Fibroblast of lung (primary cell): Measurements from ENCODE around the gene FAM222A. TPM values are rescaled to one million over a fixed set of nuclear protein-coding genes. Genes with fewer than 3 reads are reported as not detected.

Experiments used
- DNase-seq, 2 donors: peaks; one replicate each; pipeline versions ENCODE4 v3.0.0 to v3.0.0-alpha.2; 2010; ENCODE audit warnings: low read depth in 2 of 2
- H2AFZ ChIP-seq: 2 replicates; pipeline ENCODE4 v1.5.1; 2012; ENCODE audit warnings: low read length, control low read depth, inconsistent platforms
- H3K27ac ChIP-seq: 2 replicates; pipeline ENCODE4 v1.5.1; 2011; ENCODE audit warnings: low read length, control low read depth; ENCODE audit not compliant: insufficient read depth
- H3K27me3 ChIP-seq: 2 replicates; pipeline ENCODE4 v1.5.1; 2011; ENCODE audit warnings: mild to moderate bottlenecking, low read length; ENCODE audit not compliant: control insufficient read depth, insufficient read depth
- H3K36me3 ChIP-seq: 2 replicates; pipeline ENCODE4 v1.5.1; 2011; ENCODE audit warnings: low read length; ENCODE audit not compliant: control insufficient read depth, insufficient read depth
- H3K4me1 ChIP-seq: 2 replicates; pipeline ENCODE4 v1.5.1; 2011; ENCODE audit warnings: low read length; ENCODE audit not compliant: control insufficient read depth, insufficient read depth; ENCODE audit errors: extremely low read depth
- H3K4me2 ChIP-seq: 2 replicates; pipeline ENCODE4 v1.5.1; 2011; ENCODE audit warnings: low read length, control low read depth; ENCODE audit not compliant: insufficient read depth; ENCODE audit errors: extremely low read depth
- H3K4me3 ChIP-seq, 4 experiments: fragments of 200-600 bp in 1 of 4; sonication (generic) in 1 of 4; replicated peaks in 1 of 4; 2 replicates each; pipeline ENCODE4 v1.5.1; 2011 to 2016; ENCODE audit warnings: low read length in 4 of 4, low read depth in 3 of 4, mild to moderate bottlenecking in 3 of 4, control low read depth in 2 of 4, inconsistent platforms in 1 of 4, mixed read lengths in 1 of 4; ENCODE audit not compliant: insufficient read depth in 1 of 4; ENCODE audit errors: control extremely low read depth in 1 of 4
- H3K79me2 ChIP-seq: 2 replicates; pipeline ENCODE4 v1.5.1; 2012; ENCODE audit warnings: mild to moderate bottlenecking, low read length, inconsistent platforms; ENCODE audit not compliant: control insufficient read depth, insufficient read depth
- H3K9ac ChIP-seq: 2 replicates; pipeline ENCODE4 v1.5.1; 2011; ENCODE audit warnings: mild to moderate bottlenecking, low read length, control low read depth; ENCODE audit not compliant: insufficient read depth
- H3K9me3 ChIP-seq: 2 replicates; pipeline ENCODE4 v1.5.1; 2012; ENCODE audit warnings: low read depth, low read length; ENCODE audit not compliant: control insufficient read depth, insufficient read depth
- H4K20me1 ChIP-seq: 2 replicates; pipeline ENCODE4 v1.5.1; 2011; ENCODE audit warnings: low read length; ENCODE audit not compliant: control insufficient read depth, insufficient read depth; ENCODE audit errors: extremely low read depth
- EZH2 ChIP-seq: IDR thresholded peaks from 2 replicates; pipeline ENCODE4 v1.5.1; 2012; ENCODE audit warnings: low read length, control low read depth, mild to moderate bottlenecking; ENCODE audit errors: missing control alignments
- polyA plus RNA-seq, 2 donors: library from polyadenylated mRNA; depleted of rRNA in 1 of 2; stranded (reverse) in 1 of 2; unstranded in 1 of 2; fragments of >200 nt; gene quantifications; 2 replicates each; pipeline ENCODE4 v1.2.1, GENCODE V29; 2011 to 2012; ENCODE audit warnings: missing spikeins in 1 of 2
- total RNA-seq: library from RNA; depleted of rRNA; stranded (reverse); fragments of >200 nt; gene quantifications from 2 replicates; pipeline ENCODE4 v1.2.1, GENCODE V29; 2014
- TF ChIP-seq, protein P1 (sequence below), 2 donors: IDR thresholded peaks in 1 of 2; conservative IDR thresholded peaks in 1 of 2; 1 replicate in 1 of 2; 2 replicates in 1 of 2; pipeline ENCODE4 v1.5.1; 2011 to 2012; ENCODE audit warnings: low read length in 2 of 2, control low read depth in 1 of 2, inconsistent platforms in 1 of 2, low read depth in 1 of 2, mild to moderate bottlenecking in 1 of 2

Gene FAM222A
- total and polyA plus RNA-seq, 2 donors (not counting 1 experiment from before 2014, with no cell fraction given): 0.05 TPM; not detected in 1

DNA sequence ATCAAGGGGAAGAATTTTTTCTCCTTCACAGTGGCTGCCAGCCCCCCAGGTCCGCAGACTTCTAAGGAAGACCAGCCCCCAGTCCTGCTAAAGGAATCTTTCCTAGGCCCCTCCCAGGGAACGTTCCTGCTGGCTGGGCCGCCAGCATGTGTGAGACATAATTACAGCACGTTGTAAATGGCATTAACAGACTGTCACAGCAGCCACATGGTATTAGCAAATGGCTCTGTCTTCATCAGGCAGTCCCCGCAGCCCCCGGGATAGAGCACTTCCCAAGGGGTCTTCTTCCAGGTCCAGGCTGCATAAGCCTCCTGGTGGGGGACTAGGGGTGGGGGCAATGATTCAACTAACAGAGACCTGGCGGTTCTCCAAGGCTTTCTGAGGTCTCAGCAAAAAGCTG is 34.9 kb upstream of the FAM222A start:
- Histone ChIP-seq H3K79me2 (no peaks in the 10 kb centered on the region), H3K36me3 (no peaks in the 10 kb centered on the region), H3K27me3 (peaks cover 4% of the 10 kb centered on the region), H3K9ac (no peak overlapping the region), H3K9me3 (no peaks in the 10 kb centered on the region), H3K4me2 (no peak overlapping the region), H2AFZ (no peak overlapping the region), H4K20me1 (no peaks in the 10 kb centered on the region), H3K27ac (no peak overlapping the region), H3K4me1 (no peaks in the 10 kb centered on the region), H3K4me3 (no peak overlapping the region)
- TF ChIP-seq, protein P1, sequence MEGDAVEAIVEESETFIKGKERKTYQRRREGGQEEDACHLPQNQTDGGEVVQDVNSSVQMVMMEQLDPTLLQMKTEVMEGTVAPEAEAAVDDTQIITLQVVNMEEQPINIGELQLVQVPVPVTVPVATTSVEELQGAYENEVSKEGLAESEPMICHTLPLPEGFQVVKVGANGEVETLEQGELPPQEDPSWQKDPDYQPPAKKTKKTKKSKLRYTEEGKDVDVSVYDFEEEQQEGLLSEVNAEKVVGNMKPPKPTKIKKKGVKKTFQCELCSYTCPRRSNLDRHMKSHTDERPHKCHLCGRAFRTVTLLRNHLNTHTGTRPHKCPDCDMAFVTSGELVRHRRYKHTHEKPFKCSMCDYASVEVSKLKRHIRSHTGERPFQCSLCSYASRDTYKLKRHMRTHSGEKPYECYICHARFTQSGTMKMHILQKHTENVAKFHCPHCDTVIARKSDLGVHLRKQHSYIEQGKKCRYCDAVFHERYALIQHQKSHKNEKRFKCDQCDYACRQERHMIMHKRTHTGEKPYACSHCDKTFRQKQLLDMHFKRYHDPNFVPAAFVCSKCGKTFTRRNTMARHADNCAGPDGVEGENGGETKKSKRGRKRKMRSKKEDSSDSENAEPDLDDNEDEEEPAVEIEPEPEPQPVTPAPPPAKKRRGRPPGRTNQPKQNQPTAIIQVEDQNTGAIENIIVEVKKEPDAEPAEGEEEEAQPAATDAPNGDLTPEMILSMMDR (conservative IDR thresholded peaks at IDR 0.05 in 1 of 2, IDR thresholded peaks at IDR 0.05 in 1 of 2; ENCODE audit: low read depth in 1 of 2, low read length in 2 of 2): no peak
- no peak for TF ChIP-seq EZH2
- no peak for DNase-seq

DNA sequence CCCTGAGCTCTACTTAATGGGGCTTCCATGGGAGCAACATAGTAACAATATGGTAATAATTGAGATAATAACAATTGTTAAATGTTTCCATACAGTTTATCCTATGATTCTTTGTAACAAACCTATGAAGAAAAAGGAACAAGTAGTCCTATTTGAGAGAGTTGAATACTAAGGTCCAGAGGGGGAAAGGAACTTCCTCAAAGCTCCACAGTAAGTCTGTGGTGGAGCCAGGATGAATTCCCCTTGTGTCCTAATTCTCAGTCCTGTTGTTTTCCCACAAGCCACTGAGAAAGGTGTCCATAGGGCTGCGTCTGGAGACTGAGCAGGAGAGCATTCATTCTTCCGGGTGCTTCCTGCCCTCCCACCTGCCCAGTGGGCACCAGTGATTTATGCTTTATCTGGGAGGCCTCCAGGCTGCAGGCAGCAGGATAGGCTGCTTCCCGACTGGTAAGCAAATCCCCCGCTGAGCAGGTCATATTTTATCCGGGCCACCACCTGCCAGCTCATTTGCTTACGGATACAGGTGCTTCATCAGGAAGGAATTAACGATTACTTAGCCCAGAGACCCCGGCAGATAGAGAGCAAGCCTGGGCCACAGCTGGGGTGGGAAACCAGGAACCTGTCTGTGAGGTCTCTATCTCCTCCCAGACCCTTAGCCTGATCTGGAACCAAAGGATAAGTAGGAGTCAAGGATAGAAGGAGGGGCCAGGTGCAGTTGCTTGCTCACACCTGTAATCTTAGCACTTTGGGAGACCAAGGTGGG is 33.9 kb upstream of the FAM222A start:
- DNase-seq: no peak
- Histone ChIP-seq H2AFZ (no peak overlapping the region), H3K4me3 (no peak overlapping the region), H3K9me3 (no peaks in the 10 kb centered on the region), H3K4me1 (no peaks in the 10 kb centered on the region), H3K36me3 (no peaks in the 10 kb centered on the region), H4K20me1 (no peaks in the 10 kb centered on the region), H3K27ac (no peak overlapping the region), H3K4me2 (no peak overlapping the region), H3K79me2 (no peaks in the 10 kb centered on the region), H3K9ac (no peak overlapping the region), H3K27me3 (peaks cover 4% of the 10 kb centered on the region)
- TF ChIP-seq EZH2: no peak
- TF ChIP-seq, protein P1 (conservative IDR thresholded peaks at IDR 0.05 in 1 of 2, IDR thresholded peaks at IDR 0.05 in 1 of 2; ENCODE audit: low read depth in 1 of 2, low read length in 2 of 2): no peak

DNA sequence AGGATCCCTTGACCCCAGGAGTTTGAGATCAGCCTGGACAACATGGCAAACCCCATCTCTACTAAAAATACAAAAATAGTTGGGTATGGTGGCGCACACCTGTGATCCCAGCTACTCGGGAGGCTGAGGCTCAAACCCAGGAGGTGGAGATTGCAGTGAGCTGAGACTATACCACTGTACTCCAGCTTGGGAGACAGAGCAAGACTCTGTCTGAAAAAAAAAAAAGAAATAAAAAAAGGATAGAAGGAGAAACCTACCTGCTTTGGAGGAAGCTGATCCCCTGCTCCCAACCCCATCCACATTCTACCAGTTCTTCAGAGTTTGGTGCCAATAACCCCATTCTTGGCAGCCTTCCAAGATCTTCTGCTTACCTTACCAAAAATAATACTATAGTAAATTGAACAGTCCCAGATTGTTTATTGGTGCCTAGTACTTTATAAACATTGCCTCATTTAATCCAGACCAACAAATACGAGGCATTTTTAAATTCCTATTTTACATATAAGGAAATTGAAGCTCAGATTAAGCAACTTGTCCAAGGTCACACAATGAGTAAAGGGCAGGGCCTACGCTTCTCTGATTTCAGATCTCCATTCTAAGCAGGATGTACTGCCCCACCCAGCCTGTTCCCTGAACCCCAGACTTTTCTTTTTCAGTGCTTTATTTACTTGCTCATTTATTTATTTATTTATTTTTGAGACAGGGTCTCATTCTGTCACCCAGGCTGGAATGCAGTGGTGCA is 33.2 kb upstream of the FAM222A start:
- Histone ChIP-seq H3K27me3 (peaks cover 4% of the 10 kb centered on the region), H3K4me1 (no peaks in the 10 kb centered on the region), H4K20me1 (no peaks in the 10 kb centered on the region), H3K9me3 (no peaks in the 10 kb centered on the region), H2AFZ (no peak overlapping the region), H3K79me2 (no peaks in the 10 kb centered on the region), H3K4me2 (no peak overlapping the region), H3K36me3 (no peaks in the 10 kb centered on the region), H3K27ac (no peak overlapping the region), H3K9ac (no peak overlapping the region), H3K4me3 (no peak overlapping the region)
- DNase-seq: no peak
- TF ChIP-seq, protein P1 (conservative IDR thresholded peaks at IDR 0.05 in 1 of 2, IDR thresholded peaks at IDR 0.05 in 1 of 2; ENCODE audit: low read depth in 1 of 2, low read length in 2 of 2): no peak
- TF ChIP-seq EZH2: no peak
